ENCODE measurements around the gene USP19. TPM values are rescaled to one million over a fixed set of nuclear protein-coding genes. Genes with fewer than 3 reads are reported as not detected.

USP19 gene
- total and polyA plus RNA-seq, 2 of the 8 experiments (the other 6 are each of a cell fraction or from before 2014, with no cell fraction given) = 46.4 to 65.8 TPM

DNA sequence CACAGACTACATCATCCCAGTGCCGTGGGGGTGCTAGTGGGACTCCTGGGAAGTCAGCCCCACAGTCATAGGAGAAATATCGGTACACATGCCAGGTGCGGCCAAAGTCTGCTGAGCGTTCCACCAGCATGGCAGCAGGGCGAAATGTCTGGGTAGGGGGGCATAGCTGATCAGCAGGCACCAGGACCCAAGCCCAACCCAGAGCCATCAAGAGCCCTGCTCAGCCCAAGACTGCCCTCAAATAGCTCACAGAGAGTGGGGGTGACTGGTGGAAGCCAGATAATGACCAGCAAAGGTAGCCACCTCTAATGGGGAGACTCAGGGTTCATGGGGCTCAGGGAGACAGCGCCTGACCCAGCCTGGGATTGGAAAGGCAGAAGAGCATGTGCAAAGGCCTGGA is 11.0 kb upstream of the USP19 start:
- Histone ChIP-seq H3K18ac (ENCODE audit: extremely low read depth, low read length) (no peak overlapping the region), H4K20me1 (replicated peaks in 1 of 2; ENCODE audit: control insufficient read depth in 1 of 2, insufficient read depth in 2 of 2, low read length in 2 of 2) (peaks cover 0 to 4% of the 10 kb centered on the region in 2 experiments), H4K91ac (replicated peaks; ENCODE audit: insufficient read length, low read length) (no peak overlapping the region), H2BK120ac (replicated peaks; ENCODE audit: low read depth, low read length) (no peak overlapping the region), H3K9me3 (ENCODE audit: insufficient read depth in 2 of 2, low read depth in 1 of 2, low read length in 1 of 2) (no peaks in the 10 kb centered on the region), H3K14ac (ENCODE audit: insufficient read length) (no peak overlapping the region), H4K8ac (ENCODE audit: extremely low read depth, insufficient read depth, low read length) (0 out of 2 replicates have a peak overlapping the region, but pooled peaks have one; percentile 29), H3K27me3 (replicated peaks in 1 of 4; ENCODE audit: control insufficient read depth in 3 of 4, extremely low read depth in 1 of 4, insufficient read depth in 3 of 4, low read length in 3 of 4) (no peaks in the 10 kb centered on the region), H3K79me2 (ENCODE audit: control insufficient read depth in 1 of 2, insufficient read depth in 2 of 2, low read length in 2 of 2) (no peaks in the 10 kb centered on the region), H2AK5ac (ENCODE audit: low read depth, low read length) (peak overlapping the region; percentile 75; the same call in 1 of the 2 replicates), H2BK15ac (ENCODE audit: low read length) (no peak overlapping the region; the same call in 1 of the 2 replicates), H3K36me3 (ENCODE audit: control insufficient read depth in 2 of 4, insufficient read depth in 4 of 4, low read length in 3 of 4) (0 out of 8 replicates have a peak, but pooled peaks cover 0 to 2% (median 0%) of the 10 kb centered on the region in 4 experiments), H3K27ac (ENCODE audit: low read depth, low read length) (no peak overlapping the region), H3K23me2 (ENCODE audit: low read depth, low read length) (peaks cover 12% of the 10 kb centered on the region), H3K79me1 (ENCODE audit: low read depth, low read length) (0 out of 2 replicates have a peak, but pooled peaks cover 4% of the 10 kb centered on the region), H3K4me3 (ENCODE audit: extremely low read depth in 1 of 4, insufficient read depth in 2 of 4, low read depth in 3 of 4, low read length in 4 of 4) (peak overlapping the region in 2 of 4 experiments; percentile 74 to 92; a peak in 4 of 8 replicates), H4K5ac (ENCODE audit: insufficient read length, low read depth, low read length) (no peak overlapping the region), H2AFZ (ENCODE audit: low read length) (no peak overlapping the region), H3K4me1 (replicated peaks in 1 of 4; ENCODE audit: control insufficient read depth in 3 of 4, insufficient read depth in 4 of 4, low read length in 3 of 4) (peaks cover 0 to 8% (median 7%) of the 10 kb centered on the region in 4 experiments; a peak in 6 of 7 replicates), H2BK12ac (ENCODE audit: low read depth, low read length) (0 out of 2 replicates have a peak overlapping the region, but pooled peaks have one; percentile 71), H3K56ac (replicated peaks; ENCODE audit: insufficient read length, low read depth, low read length) (no peak overlapping the region), H2BK5ac (ENCODE audit: low read depth, low read length) (peak overlapping the region; percentile 35; the same call in 1 of the 2 replicates), H2BK20ac (ENCODE audit: low read length) (no peak overlapping the region), H3K9ac (replicated peaks in 1 of 4; ENCODE audit: extremely low read depth in 1 of 4, low read depth in 3 of 4, low read length in 3 of 4) (0 out of 7 replicates have a peak overlapping the region, but pooled peaks of 1 of the 4 experiments have one; percentile 36), H3K4me2 (ENCODE audit: insufficient read depth in 1 of 2, low read depth in 2 of 2, low read length in 2 of 2) (peak overlapping the region; percentile 76 to 90; a peak in 2 of 4 replicates), H3K4ac (replicated peaks; ENCODE audit: insufficient read length, low read depth, low read length) (no peak overlapping the region), H3K23ac (ENCODE audit: insufficient read length) (no peak overlapping the region)
- ChIA-PET POLR2A (ENCODE audit: partially characterized antibody) (interaction anchor here (0.9 to 2.2 kb wide), 11 partner anchors 10 to 162 kb away, joined by 3 to 19 read pairs (median 4); partner anchors contain the start of genes QARS1 and USP19), CTCF (ENCODE audit: partially characterized antibody) (interaction anchor here (1.3 to 5.5 kb wide), 4 partner anchors 10 to 144 kb away, joined by 3 to 43 read pairs (median 13); partner anchors contain the start of genes KLHDC8B and USP19)
- DNase-seq (ENCODE audit: low read depth in 1 of 2, low spot score in 2 of 2) = no peak
- WGBS, 2 experiments (ENCODE audit: extremely low coverage in 1 of 2, insufficient coverage in 1 of 2, insufficient read length in 1 of 2, insufficient replicate concordance in 2 of 2, low coverage in 1 of 2, low lambda C conversion rate in 2 of 2, missing lambda C conversion rate in 1 of 2) = 92% methylated on average over 6 of the region's 6 CpGs; no CpG with 5 or more reads in 1 of the 2 experiments
- no peak for FAIRE-seq
- TF ChIP-seq SUZ12 (IDR thresholded peaks at IDR 0.05; ENCODE audit: low read length) (no peak), RBBP5 (IDR thresholded peaks at IDR 0.05; ENCODE audit: borderline replicate concordance, low read depth, low read length) (no peak), KDM1A (IDR thresholded peaks at IDR 0.05; ENCODE audit: borderline replicate concordance, low read length) (no peak), GABPA (IDR thresholded peaks at IDR 0.05; ENCODE audit: borderline replicate concordance, insufficient read depth, low read length) (no peak), SP2 (IDR thresholded peaks at IDR 0.05; ENCODE audit: low read length) (no peak), SAP30 (IDR thresholded peaks at IDR 0.05; ENCODE audit: insufficient read depth, insufficient replicate concordance, low read length) (no peak), CBX5 (IDR thresholded peaks at IDR 0.05; ENCODE audit: low read depth, low read length) (no peak), HDAC2 (IDR thresholded peaks at IDR 0.05; ENCODE audit: borderline replicate concordance in 1 of 2, low read depth in 2 of 2, low read length in 2 of 2) (no peak), FOSL1 (IDR thresholded peaks at IDR 0.05; ENCODE audit: insufficient read depth, low read depth, low read length) (no peak), BRCA1 (IDR thresholded peaks at IDR 0.05; ENCODE audit: low read depth, low read length) (no peak)
- TF ChIP-seq, protein P1, sequence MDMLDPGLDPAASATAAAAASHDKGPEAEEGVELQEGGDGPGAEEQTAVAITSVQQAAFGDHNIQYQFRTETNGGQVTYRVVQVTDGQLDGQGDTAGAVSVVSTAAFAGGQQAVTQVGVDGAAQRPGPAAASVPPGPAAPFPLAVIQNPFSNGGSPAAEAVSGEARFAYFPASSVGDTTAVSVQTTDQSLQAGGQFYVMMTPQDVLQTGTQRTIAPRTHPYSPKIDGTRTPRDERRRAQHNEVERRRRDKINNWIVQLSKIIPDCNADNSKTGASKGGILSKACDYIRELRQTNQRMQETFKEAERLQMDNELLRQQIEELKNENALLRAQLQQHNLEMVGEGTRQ (IDR thresholded peaks at IDR 0.05; ENCODE audit: low read length) = no peak
